ENCODE results near the gene NR2C2AP.

- TF ChIP-seq CTCF (conservative IDR thresholded peaks at IDR 0.05 in 1 of 2, IDR thresholded peaks at IDR 0.05 in 1 of 2; ENCODE audit: low read depth in 1 of 2, low read length in 2 of 2) (peak; percentile 44 to 57), EZH2 (IDR thresholded peaks at IDR 0.05; ENCODE audit: low read length, missing control alignments) (no peak)
Observed at GRCh38 chr19:19185853-19186740, 17.1 kb downstream of the NR2C2AP start.
